Uterus (tissue), 2 donors: Measurements from ENCODE around the gene RNF111.

ENCODE experiments used
- CTCF ChIP-seq, 4 experiments: fragments of 200-600 bp in 2 of 4; fragments of 450-650 bp in 2 of 4; sonication (generic) in 2 of 4; IDR thresholded peaks; one replicate each; pipeline ENCODE4 v1.5.1; 2016 to 2019; ENCODE audit warnings: antibody characterized with exemption in 4 of 4, mild to moderate bottlenecking in 2 of 4, moderate library complexity in 1 of 4
- POLR2A ChIP-seq, 2 donors: fragments of 450-650 bp; IDR thresholded peaks; one replicate each; pipeline ENCODE4 v1.6.1; 2016; ENCODE audit warnings: antibody characterized with exemption in 2 of 2, mild to moderate bottlenecking in 1 of 2, moderate library complexity in 1 of 2

- TF ChIP-seq CTCF (IDR thresholded peaks at IDR 0.05) (no peak), POLR2A (IDR thresholded peaks at IDR 0.05) (no peak)
Observed at GRCh38 chr15:58983261-58983660, 4.2 kb upstream of the RNF111 start.
